Erythroblast (primary cell): ENCODE data around the gene NR1D2.
"Not testable (repeated sequence)": the region's sequence is repeated elsewhere in the genome, so short reads cannot be mapped to it uniquely, and the experiment has no call there.

Source experiments
- DNase-seq, 2 experiments: peaks; one replicate each; lab custom pipeline; 2025; lab: John Stamatoyannopoulos, UW
- GATA1 ChIP-seq: IDR thresholded peaks from 2 replicates; pipeline ENCODE4 v1.6.1; 2011; ENCODE audit warnings: low read depth, mild to moderate bottlenecking, control low read depth, low read length, moderate library complexity
- POLR2A ChIP-seq: IDR thresholded peaks from 2 replicates; pipeline ENCODE4 v1.6.1; 2011; ENCODE audit warnings: mild to moderate bottlenecking, low read length

Gene NR1D2

DNA sequence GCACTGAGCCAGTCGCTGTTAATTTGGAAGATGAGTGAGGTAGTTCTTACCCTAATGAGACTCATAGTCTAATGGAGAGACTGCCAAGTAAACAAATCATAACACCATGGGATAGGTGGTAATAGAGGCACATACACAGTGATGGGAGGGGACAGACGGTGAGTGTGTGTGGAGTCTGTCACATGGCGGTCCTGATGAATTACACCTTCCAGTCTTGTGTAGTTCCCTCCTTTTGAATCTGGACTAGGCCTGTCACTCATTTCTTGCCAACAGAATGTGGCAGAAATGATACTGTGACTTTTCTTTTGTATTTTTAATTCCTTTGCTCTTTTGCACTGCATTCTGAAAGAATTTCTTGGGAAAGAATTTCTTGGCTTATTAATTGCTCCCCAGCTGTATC is 78.1 kb downstream of the NR1D2 start:
- DNase-seq: no peak
- TF ChIP-seq GATA1 (no peak), POLR2A (no peak)

DNA sequence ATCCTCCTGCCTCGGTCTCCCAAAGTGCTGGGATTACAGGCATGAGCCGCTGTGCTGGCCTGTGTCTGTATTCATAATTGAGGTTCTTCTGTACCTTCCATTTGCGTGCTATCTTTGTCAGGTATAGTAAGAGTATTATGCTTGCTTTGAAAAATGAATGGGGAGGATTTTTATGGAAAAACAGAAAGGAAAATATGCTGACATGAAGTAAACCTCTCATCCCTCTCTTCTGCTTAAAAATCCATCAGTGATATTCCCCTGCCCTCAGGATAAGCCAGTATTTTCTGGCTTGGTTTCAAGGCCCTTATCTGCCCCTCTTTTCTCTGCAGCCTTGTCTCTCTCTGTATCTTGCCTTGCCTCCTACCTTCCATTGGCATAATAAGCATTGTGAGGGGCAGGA is 80.7 kb downstream of the NR1D2 start:
- TF ChIP-seq GATA1: no peak
- no peak for TF ChIP-seq POLR2A

DNA sequence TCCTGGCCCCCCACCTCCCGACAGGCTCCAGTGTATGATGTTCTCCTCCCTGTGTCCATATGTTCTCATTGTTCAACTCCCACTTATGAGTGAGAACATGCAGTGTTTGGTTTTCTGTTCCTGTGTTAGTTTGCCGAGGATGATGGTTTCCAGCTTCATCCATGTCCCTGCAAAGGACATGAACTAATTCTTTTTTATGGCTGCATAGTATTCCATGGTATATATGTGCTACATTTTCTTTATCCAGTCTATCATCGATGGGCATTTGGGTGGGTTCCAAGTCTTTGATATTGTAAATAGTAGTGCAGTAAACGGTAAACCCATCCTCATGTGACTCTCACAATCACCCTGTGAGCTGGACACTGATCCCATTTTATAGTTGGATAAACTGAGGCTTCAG is 81.6 kb downstream of the NR1D2 start:
- DNase-seq: not testable (repeated sequence)

More for the DNA sequence above, 80.7 kb downstream of the NR1D2 start:
- no peak for DNase-seq

DNA sequence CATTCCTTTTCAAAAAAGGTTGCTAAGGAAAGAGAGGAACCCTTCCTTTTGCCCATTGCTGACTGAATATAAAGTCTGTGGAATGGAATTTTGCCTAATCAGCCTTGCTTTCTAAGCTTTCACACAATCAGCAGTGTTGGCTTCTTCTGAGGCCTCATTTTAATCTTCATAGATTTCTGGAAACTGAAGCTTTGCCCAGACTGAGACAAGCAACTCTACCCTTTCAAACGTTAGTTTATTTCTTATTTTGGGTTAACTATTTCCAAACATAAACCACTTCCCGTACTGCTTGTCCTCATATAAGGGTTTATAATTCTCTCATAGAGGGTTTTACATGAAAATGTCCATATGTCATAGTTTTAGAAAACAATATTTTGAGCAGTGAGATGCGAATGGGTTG is 82.9 kb downstream of the NR1D2 start:
- TF ChIP-seq GATA1: no peak
- no peak for TF ChIP-seq POLR2A
- no peak for DNase-seq
